NCI-H345 treated with DMSO at 0.1 percent for 48 hours (cell line): ENCODE data around the gene UST.
A peak's percentile ranks its signal among the peaks of the same experiment; 100 is the strongest.
"Not testable (repeated sequence)": the region's sequence is repeated elsewhere in the genome, so short reads cannot be mapped to it uniquely, and the experiment has no call there.

ENCODE experiments used
- DNase-seq: peaks from one replicate; lab custom pipeline; 2025; ENCODE audit not compliant: unreplicated experiment; lab: John Stamatoyannopoulos, UW

UST gene

DNA sequence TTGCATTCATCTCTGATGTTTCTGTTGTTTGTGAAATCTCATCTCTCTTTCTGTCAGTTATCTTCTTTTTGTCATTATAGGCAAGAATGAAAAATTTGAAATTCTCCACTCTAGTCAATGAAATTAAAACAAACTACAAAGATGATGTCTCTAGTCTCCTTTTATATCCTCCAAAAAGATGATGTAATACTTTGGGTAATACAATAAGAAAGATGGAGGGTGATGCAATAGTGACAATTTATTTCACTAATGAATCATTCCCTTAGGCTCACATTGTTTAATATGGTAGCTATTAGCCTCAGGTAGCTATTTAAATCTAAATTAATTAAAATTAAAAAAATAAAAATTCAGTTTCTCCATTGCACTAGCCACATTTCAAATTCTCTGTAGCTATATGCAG, 145.4 kb downstream of the UST start:
- no peak for DNase-seq

DNA sequence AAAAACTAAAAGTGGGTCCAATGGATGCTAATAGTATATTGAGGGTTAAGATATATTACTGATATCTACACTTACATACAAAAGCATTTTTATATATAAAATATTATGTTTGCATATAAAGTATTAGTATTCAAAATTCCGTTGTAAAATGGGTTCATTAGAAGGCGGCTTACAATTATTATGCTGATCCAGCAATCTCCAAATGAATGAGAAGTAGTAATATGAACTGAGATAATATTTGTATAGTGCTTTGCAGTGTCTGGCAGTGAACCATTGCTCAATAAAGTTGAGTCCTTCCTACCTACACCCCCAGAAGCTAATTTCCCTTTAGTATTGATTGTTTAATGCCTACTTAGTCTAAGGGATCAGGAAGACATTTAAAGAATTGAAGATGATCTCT, 146.2 kb downstream of the UST start:
- DNase-seq, result no peak

DNA sequence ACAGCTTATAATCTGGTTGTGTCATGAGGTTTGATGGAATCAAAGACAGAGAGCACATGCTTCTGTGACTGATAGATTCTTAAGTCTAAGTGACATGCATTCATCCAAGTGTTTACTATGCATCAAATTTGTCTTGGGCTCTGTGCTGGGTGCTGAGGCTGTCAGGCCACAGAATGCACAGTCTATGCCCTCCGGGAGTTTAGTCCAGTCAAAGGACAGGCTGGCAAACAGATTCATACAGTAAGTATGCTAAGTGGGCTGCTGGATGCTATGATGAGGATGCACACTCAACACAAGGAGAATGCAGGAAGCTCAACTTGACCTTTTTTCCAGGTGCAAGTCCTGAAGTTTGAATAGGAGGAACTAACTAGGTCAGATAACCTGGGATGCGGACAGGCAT, 146.7 kb downstream of the UST start:
- DNase-seq, result no peak

DNA sequence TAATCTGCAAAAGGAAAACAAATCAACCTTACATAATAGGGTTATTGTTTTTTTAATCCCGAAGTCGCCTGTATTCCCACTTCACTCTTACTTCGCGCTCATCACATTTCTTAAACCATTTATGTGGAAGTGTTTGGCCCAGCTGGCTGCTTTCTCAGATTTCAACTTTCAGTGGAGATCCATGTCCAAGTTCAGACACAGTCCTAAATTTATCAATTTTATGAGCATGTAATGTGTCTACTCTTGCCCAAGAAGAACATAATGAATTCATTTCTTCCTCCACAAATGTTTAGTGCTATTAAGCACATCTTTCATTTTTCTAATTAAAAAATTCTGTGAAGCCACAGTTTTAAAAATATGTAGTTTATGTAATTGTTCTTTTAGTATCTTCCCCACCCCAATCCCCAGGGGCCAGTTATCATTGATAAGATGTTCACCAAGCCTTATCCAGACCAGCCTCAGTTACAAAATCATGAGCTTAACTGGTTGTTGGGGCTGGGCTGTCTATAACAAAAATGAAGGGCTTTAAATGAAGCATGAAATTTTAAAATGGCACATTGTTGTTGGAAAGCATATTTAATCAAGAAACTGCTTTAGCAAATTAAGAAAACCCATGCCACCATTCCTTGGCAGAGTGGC, 151.7 kb downstream of the UST start:
- DNase-seq, result no peak

DNA sequence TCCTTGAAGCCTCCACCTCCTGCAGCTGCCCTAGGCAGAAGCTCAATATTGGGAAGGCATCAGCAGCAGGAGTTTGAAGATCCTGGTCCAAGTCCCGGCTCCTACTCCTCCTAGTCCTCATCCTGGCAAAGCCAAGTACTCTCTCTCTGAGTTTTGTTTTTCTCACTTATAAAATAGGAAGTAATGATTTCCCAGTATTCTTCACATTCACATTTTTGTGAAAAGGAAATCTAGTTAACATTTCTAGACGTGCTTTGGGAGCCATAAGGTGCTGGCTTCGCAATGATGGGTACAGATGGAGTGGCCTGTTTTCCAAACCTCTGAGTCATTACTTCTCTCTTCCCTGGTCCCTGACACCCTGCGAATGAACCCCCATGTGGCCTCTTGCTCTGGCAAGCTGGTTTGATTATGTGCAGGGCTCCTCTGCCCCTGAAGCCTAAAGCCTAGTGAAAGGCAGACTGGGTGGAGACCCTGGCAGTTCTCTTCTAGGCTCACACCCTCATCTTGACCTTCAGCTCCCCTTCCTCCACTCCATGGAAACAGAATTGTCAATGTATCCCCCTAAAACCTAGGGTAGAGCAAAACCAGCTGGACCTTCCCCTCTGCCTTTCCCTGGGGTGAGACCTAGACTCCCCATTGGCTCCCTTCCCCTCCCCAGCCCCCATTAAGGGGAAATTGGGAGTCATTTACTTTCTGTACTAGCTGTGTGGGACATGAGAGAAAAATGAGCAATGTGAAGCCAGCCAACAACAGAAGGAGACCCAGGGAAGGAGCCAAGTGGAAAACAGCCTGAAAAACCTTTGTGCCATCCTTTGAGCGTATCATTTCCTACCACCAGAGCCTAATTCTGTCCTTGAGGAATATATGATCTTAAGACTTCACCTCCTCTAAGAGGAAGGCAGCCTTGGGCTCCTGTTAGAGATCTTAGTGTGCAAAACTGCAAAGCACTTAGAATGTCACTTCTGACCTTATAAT, 158.4 kb downstream of the UST start:
- no peak for DNase-seq

DNA sequence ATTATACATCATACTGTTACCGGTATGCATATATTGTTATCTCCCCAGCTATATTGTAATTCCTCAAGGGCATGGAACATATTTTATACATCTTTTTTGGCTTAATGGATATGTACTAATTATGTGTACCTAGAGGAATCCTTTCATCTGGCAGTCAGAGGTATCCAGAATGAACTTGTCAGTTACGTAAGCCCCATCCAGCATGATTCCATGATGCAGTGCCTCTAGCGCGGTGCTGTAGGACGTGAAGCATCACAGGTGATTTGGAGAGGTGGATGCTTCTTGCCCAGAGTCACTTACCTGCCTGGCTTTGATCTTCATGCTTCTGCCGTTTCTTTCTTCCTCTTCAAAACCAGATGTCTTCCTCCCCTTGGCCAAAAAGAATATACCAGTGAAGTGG, 159.1 kb downstream of the UST start:
- DNase-seq, result no peak

DNA sequence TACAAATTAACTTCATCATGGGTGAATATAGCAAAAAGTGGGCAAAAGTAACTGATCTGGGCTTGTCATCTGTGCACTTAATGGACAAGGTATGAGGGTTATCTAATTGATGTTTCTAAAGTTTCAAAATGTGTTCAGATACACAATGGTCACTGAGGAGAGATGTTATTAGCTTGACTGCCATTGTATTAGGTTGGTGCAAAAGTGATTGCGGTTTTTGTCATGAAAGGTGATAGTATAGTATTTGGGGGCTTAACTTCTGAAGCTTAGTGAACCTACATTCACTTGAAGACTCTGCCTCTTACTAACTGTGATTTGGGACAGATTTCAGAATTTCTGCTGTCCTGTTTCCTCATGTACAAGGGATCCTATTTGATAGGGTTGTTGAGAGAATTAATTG, 159.6 kb downstream of the UST start:
- no peak for DNase-seq

DNA sequence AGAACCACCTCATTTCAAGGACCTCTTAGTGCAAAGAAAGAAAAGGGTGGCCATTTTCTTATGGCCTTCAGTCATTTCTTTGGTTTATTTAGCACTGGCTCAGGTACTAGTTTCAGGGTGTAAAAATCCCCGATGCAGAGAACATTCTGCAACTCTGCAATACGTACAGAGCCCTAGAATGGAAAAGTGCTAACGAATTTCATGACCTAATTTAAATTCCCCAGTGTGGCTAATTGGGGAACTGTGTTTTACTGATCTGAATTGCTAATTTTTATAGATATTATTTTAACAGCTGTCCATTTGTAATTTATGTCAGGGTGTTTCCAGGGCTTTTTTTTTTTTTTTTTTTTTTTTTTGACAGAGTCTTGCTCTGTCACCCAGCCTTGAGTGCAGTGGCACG, 160.7 kb downstream of the UST start:
- no peak for DNase-seq

- DNase-seq, result no peak
Measured at GRCh38 chr6:148912252-148912651, 165.4 kb downstream of the UST start.

DNA sequence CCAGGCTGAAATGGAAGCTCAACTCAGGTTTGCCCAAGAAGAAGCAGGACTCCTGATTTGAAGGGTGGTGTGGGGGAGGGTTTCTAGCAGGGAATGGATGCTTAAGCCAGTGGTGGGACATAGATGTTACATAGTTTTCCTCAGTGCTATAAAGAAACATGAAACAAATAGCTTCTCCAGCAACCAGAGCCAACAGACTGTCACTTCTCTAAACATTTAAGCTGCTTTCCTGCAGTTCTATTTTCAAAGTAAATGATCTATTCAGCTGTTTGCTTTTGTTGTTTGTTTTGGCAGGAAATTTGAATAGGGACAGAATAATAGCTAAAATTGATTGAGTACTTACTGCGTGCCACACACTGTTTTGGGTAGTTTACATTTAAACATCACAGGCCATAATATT, 169.0 kb downstream of the UST start:
- DNase-seq, result peak; percentile 93

- DNase-seq, result not testable (repeated sequence)
Measured at GRCh38 chr6:148916485-148916884, 169.7 kb downstream of the UST start.

GRCh38 chr6:148924226-148925012, 177.6 kb downstream of the UST start:
- DNase-seq, result no peak

DNA sequence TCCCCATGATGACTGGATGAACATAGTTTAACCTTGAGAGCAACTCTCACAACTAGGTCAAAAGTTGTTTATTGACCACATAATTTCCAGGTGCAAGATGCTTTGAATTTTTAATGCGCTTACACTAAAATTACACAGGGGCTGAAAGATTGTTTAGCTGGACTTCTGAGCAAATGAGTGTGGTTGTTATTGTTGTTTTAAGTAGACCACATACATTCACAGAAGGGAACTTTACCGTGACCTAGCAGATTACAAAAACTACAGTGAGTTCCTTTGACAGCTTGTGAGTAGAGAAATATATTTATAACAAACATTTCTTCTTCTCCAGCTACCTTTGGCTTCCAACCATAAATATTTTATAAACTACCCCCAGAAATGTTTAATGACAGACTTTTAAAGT, 178.9 kb downstream of the UST start:
- no peak for DNase-seq

DNA sequence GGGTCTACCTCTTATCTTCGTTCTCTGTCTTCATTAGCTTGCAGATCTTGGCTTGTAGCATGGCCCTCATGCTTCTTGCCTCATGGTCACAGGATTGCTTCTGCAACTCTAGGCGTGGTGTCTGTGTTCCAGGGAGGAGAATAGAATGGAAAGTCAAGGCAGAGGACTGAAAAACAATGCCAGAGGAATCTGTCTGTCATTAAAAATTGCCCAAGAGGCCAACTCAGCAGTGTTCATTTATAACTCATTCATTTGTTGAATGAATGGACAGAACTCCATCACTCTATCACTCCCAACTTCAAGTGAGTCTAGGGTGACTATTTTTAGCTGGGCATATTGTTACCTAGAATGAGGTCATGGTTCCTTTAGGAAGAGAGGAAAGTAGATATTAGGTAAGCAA, 179.6 kb downstream of the UST start:
- DNase-seq, result no peak

DNA sequence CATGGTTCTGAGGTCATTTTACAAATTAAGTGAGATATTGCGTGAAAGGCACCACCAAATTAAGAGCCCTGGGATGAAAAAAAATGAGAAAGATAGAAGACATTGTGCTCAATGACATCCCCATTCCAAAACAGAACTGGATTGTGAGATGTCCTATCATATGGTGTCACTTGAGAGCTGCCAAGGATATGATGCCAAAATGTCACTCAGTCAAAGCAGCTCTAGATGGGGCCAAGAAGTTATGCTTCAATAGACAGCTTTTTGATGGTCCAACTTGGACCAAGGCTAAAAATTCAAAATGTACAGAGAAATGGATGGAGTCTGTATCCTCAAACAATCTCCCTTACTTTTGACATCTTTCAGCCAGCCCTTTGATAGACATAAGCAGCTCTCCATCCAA, 180.8 kb downstream of the UST start:
- no peak for DNase-seq

DNA sequence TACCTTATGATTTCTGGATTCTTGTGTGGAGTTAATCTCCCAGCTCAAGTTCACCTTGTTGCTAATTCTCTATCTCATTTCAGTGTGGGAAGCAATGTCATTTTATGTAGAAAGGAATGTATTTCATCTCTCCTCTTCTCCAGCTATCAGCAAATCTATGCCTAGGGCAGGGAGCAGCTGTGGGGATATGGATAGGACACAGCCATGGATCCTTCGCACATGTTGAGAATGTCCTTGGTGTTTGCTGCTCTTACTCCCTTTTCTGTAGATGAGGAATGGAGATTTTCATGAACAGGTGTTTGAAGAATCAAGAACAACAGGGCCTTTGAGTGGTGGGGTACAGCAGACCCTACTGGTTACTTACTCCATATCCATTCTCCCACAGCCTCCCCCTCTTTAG, 182.0 kb downstream of the UST start:
- no peak for DNase-seq

DNA sequence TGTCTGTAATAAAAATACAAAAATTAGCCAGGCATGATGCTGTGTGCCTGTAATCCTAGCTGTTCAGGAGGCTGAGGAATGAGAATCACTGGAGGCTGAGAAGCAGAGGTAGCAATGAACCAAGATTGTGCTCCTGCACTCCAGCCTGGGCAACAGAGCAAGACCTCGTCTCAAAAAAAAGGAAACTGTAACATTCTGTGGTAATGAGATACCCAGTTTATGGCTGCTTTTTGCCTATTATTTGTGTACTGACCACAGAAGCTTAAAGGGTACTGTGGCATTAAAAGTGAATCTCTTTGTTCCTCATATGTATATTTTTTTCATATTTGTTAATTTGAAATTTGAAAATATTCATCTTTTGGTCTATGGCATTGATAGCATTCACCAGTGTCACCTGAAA, 185.4 kb downstream of the UST start:
- no peak for DNase-seq

DNA sequence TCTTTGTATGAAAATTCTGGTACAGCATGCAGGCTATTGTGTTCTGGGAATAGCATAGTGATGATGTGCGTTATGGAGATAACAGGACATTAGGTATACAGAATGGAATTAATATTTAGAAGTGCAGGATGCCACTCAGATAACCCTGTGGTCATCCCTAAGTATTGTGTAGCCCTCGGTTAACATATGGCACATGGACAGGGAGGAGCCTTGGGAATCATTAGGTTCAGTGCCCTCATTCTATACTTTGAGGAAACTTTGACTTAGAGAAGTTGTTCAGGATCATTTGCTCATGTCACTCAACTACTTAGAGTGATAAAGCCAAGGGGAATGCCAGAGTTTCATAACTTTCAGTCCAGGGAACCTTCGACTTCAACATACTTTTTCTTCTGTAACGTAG, 185.9 kb downstream of the UST start:
- DNase-seq, result no peak

- no peak for DNase-seq
Measured at GRCh38 chr6:148934539-148934938, 187.7 kb downstream of the UST start.

GRCh38 chr6:148934961-148935360, 188.1 kb downstream of the UST start:
- no peak for DNase-seq

DNA sequence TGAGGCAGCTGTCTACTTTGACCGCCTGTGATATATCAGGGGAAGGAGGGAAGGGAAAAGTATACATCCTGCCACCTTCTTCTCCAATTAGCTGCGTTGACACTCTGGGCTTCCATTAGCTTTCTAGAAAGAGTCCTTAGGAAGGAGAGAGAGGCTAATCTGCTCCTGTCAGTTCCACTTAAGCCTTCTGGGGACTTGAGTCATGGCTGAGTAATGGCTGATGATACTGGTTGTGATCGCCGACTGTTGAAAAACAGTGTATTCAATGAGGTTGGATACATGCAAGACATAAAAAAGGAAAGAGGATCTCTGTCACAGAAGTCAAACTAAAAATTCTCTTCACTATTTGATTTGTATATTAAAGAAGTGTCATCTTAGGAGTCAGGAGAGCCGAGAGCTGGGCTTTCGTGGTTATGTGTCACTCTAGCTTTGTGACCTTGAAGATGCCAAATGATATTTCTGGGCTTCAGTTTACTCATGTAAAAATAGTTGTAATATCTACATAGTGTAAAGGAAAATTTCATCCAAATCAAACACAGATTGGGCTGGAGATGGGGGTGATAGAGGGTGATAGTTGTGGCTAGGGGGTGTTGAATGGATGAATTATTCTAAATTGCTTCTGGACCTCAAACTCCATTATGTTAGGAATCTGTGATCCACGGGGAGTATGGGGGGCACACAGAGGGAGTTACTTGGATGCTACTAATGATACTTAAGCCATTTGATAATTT, 189.0 kb downstream of the UST start:
- DNase-seq, result no peak
